RPMI7951 (cell line): ENCODE data around the gene CARMIL3. TPM values are rescaled to one million over a fixed set of nuclear protein-coding genes. Genes with fewer than 3 reads are reported as not detected.
"Not testable (repeated sequence)": the region's sequence is repeated elsewhere in the genome, so short reads cannot be mapped to it uniquely, and the experiment has no call there.

Source experiments
- DNase-seq: peaks from one replicate; pipeline ENCODE4 v3.0.0-alpha.2; 2012; ENCODE audit warnings: low read depth
- total RNA-seq: library from RNA; depleted of rRNA; stranded (reverse); fragments of >200 nt; shearing (Covaris generic); gene quantifications from 2 replicates; pipeline ENCODE4 v1.2.3, GENCODE V29; 2014

CARMIL3 gene
- total RNA-seq, 1 experiment from 2014 or later, result 0.12 TPM

- not testable (repeated sequence) for DNase-seq
Observed at GRCh38 chr14:24036963-24037657, 14.7 kb upstream of the CARMIL3 start.

- DNase-seq, result peak; percentile 42
Observed at GRCh38 chr14:24037658-24038037, 14.2 kb upstream of the CARMIL3 start.

GRCh38 chr14:24038686-24039085 is 13.1 kb upstream of the CARMIL3 start:
- DNase-seq, result no peak

GRCh38 chr14:24040692-24041091 is 11.1 kb upstream of the CARMIL3 start:
- DNase-seq, result no peak

- no peak for DNase-seq
Observed at GRCh38 chr14:24042746-24043145, 9.1 kb upstream of the CARMIL3 start.

GRCh38 chr14:24049002-24049401 is 2.8 kb upstream of the CARMIL3 start:
- DNase-seq, result not testable (repeated sequence)

- not testable (repeated sequence) for DNase-seq
Observed at GRCh38 chr14:24050753-24051152, 1.1 kb upstream of the CARMIL3 start.

GRCh38 chr14:24051176-24051788 is 527 bp upstream of the CARMIL3 start:
- DNase-seq, result no peak

- no peak for DNase-seq
Observed at GRCh38 chr14:24052656-24053547, 1.1 kb downstream of the CARMIL3 start.

GRCh38 chr14:24053548-24054323 is 1.9 kb downstream of the CARMIL3 start:
- no peak for DNase-seq

GRCh38 chr14:24054324-24054641 is 2.5 kb downstream of the CARMIL3 start:
- no peak for DNase-seq

- no peak for DNase-seq
Observed at GRCh38 chr14:24054646-24055045, 2.8 kb downstream of the CARMIL3 start.

- DNase-seq, result no peak
Observed at GRCh38 chr14:24055971-24056799, 4.4 kb downstream of the CARMIL3 start.

GRCh38 chr14:24056800-24057184 is 5.0 kb downstream of the CARMIL3 start:
- DNase-seq, result no peak

- DNase-seq, result no peak
Observed at GRCh38 chr14:24057271-24057670, 5.5 kb downstream of the CARMIL3 start.

- DNase-seq, result no peak
Observed at GRCh38 chr14:24057867-24058259, 6.1 kb downstream of the CARMIL3 start.

GRCh38 chr14:24058260-24058950 is 6.6 kb downstream of the CARMIL3 start:
- peak; percentile 65 for DNase-seq

GRCh38 chr14:24058951-24059475 is 7.2 kb downstream of the CARMIL3 start:
- no peak for DNase-seq

GRCh38 chr14:24059841-24060388 is 8.1 kb downstream of the CARMIL3 start:
- no peak for DNase-seq

GRCh38 chr14:24060443-24060842 is 8.6 kb downstream of the CARMIL3 start:
- no peak for DNase-seq
